ENCODE data around the gene TEX53.

TEX53 gene

DNA sequence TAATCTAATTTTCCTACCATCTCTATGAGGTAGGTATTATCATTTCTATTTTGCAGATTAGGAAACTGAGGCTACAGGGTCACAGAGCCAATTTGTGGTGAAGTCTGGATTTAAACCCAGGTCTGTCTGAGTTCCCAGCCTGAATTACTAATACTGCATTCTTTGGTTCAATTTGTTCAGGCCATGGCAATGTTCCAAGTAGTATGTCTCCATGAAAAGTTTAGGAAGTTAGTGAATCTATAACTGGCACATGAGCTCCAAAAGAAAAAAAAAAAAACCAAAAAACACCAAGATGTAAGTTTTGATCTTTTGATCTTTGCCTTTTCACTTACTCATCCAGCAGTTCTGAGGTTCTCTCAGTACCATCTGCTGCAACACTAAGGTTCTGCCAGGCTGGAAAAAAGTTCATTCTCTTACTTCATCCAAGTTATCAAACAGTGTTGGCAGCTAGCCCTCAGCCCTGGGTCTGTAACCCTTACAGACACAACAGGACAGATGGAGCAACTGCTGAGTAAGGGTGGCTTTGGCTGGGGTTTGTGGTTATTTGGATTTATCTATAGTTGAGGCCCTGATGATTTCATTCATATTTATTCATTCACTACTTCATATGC lies 50.9 kb downstream of the TEX53 start:
- no peak for DNase-seq (ENCODE audit: low read depth)
